Esophagus (tissue), 2 donors: ENCODE measurements around the gene CHRM3. TPM values are rescaled to one million over a fixed set of nuclear protein-coding genes. Genes with fewer than 3 reads are reported as not detected.

ENCODE experiments used
- H3K27ac ChIP-seq, 2 donors: one replicate each; pipeline ENCODE4 v1.5.1; 2013; ENCODE audit warnings: low read depth in 2 of 2, mild to moderate bottlenecking in 2 of 2, inconsistent platforms in 1 of 2, low read length in 1 of 2, moderate library complexity in 1 of 2
- H3K27me3 ChIP-seq, 2 donors: one replicate each; pipeline ENCODE4 v1.6.1; 2013; ENCODE audit warnings: low read length in 2 of 2, control low read depth in 1 of 2, mild to moderate bottlenecking in 1 of 2; ENCODE audit not compliant: insufficient read depth in 2 of 2, control insufficient read depth in 1 of 2
- H3K36me3 ChIP-seq, 2 donors: one replicate each; pipeline ENCODE4 v1.6.1; 2013; ENCODE audit warnings: low read length in 1 of 2; ENCODE audit not compliant: control insufficient read depth in 2 of 2, insufficient read depth in 2 of 2
- H3K4me1 ChIP-seq, 2 donors: one replicate each; pipeline ENCODE4 v1.6.1; 2013; ENCODE audit warnings: low read length in 1 of 2; ENCODE audit not compliant: control insufficient read depth in 2 of 2, insufficient read depth in 2 of 2
- H3K4me3 ChIP-seq, 2 donors: one replicate each; pipeline ENCODE4 v1.5.1; 2013; ENCODE audit warnings: low read length in 2 of 2, mild to moderate bottlenecking in 2 of 2, low read depth in 1 of 2, moderate library complexity in 1 of 2
- H3K9me3 ChIP-seq, 2 donors: one replicate each; pipeline ENCODE4 v1.6.1; 2013; ENCODE audit warnings: mild to moderate bottlenecking in 2 of 2, low read depth in 1 of 2, low read length in 1 of 2, moderate library complexity in 1 of 2; ENCODE audit not compliant: control insufficient read depth in 2 of 2, insufficient read depth in 1 of 2
- whole genome bisulfite sequencing, 2 donors: extraction: QIAGEN DNeasy Blood & Tissue Kit; methylation state at CpG; one replicate each; pipeline ENCODE4 v1.1.7; 2013; 5-methylcytosine and 5-hydroxymethylcytosine counted together
- polyA plus RNA-seq, 2 donors: library from polyadenylated mRNA; stranded (reverse); fragments of 200-250 nt; gene quantifications; one replicate each; pipeline ENCODE4 v1.2.3, GENCODE V29; 2013
- donor health status: healthy with polysubstance abuse.
- donor health status: Bipolar disorder and iron deficiency.

Gene CHRM3
- polyA plus RNA-seq, 2 donors, result 0.71 to 1.7 TPM

DNA sequence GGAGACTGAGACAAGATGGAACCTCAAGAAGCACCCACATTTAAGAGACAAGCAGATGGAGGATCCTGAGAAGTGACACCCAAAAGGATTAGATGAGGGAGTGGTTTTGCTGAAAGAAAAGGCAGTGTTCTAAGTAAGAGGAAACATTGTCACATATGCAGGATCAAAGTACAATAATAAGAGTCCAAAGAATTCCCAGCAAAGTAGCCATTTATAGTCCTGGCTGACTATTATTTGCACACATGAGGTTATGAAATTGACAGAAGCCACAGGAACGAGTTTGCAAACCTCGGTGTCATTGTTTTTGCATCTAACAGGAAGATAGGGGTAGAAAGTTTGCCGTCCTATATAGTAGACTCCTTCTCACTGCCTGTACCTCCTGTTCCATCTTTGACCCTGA is 41.3 kb downstream of the CHRM3 start:
- WGBS, 2 donors, result 66 to 79% methylated on average over 3 of the region's 3 CpGs
- no peaks in the 10 kb centered on the region for H3K36me3 ChIP-seq
- no peaks in the 10 kb centered on the region for H3K27me3 ChIP-seq
- H3K27ac ChIP-seq, result no peak overlapping the region
- H3K9me3 ChIP-seq, result no peaks in the 10 kb centered on the region
- no peak overlapping the region for H3K4me3 ChIP-seq
- no peaks in the 10 kb centered on the region for H3K4me1 ChIP-seq

DNA sequence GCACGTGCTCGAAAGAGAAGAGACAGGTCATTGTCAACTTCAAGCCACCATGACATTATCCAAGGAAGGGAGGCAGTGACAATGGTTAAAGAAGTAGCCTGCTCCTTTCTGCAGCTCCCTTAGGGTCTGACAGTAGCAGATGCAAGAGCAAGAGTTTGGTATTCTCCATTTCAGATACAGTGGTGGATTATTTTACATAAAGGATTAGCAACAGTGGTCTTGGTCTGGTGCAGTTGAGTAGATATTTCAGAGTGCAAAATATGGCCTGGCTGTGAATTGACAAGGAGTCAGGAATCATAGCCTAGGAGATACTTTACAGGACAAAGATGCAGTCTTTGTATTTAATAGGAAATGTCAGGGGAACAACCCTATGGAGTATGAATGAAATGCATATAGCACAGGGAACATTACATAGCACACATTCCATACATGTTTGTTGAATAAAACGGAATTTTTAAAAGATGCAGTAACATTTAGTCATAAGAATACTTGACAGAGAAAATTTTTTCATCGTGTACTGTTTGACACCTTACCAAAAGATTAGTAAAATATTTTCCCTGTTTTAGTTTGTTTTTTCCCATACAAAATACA is 41.8 kb downstream of the CHRM3 start:
- H3K27ac ChIP-seq, result no peak overlapping the region
- 70 to 77% methylated on average over 4 of the region's 4 CpGs for WGBS, 2 donors
- H3K4me1 ChIP-seq, result no peaks in the 10 kb centered on the region
- no peak overlapping the region for H3K4me3 ChIP-seq
- H3K36me3 ChIP-seq, result no peaks in the 10 kb centered on the region
- H3K27me3 ChIP-seq, result no peaks in the 10 kb centered on the region
- no peaks in the 10 kb centered on the region for H3K9me3 ChIP-seq

DNA sequence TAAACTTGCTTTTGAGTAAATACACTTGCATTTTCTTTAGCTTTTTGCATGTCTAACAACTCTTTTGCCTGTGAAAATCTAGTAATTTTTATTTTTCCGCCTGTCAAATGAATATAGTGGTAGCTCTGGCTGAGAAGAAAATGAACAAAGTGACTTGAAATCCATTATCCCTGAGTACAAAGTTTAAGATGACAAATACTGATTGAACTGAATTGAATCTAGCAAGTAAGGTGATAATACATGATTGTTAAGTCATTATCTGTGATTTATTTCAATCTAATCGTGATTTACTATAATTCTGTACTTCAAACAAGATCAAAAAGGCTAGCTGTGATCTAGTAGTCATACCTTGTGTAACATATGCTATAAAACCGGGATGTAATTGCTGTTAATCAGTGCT is 42.8 kb downstream of the CHRM3 start:
- no peaks in the 10 kb centered on the region for H3K4me1 ChIP-seq
- 73 to 85% methylated on average over 3 of the region's 3 CpGs for WGBS, 2 donors
- H3K27me3 ChIP-seq, result no peaks in the 10 kb centered on the region
- no peaks in the 10 kb centered on the region for H3K36me3 ChIP-seq
- H3K4me3 ChIP-seq, result no peak overlapping the region
- no peaks in the 10 kb centered on the region for H3K9me3 ChIP-seq
- H3K27ac ChIP-seq, result no peak overlapping the region

DNA sequence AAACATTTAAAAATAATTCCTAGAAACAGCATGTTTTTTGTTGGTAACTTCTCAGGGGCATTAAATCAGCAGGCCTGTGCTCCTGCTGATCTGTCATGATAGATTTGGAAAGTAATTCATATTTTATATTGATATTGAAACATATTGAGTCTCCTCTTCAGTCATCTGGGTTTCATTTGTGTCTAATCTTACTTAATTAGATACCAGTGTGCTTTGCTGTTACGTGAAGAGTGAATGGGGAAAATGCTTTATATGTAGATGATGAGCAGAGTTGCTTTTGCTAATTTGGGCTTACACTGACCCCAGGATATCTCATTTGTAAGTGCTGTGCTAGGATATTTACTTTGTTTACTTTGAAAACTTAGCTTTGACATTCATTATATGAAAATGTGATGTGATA is 45.9 kb downstream of the CHRM3 start:
- Histone ChIP-seq H3K4me1 (no peaks in the 10 kb centered on the region), H3K4me3 (no peak overlapping the region), H3K36me3 (no peaks in the 10 kb centered on the region), H3K27ac (no peak overlapping the region), H3K9me3 (no peaks in the 10 kb centered on the region), H3K27me3 (no peaks in the 10 kb centered on the region)
- WGBS, 2 donors, result 76 to 85% methylated on average over 1 of the region's 1 CpG

DNA sequence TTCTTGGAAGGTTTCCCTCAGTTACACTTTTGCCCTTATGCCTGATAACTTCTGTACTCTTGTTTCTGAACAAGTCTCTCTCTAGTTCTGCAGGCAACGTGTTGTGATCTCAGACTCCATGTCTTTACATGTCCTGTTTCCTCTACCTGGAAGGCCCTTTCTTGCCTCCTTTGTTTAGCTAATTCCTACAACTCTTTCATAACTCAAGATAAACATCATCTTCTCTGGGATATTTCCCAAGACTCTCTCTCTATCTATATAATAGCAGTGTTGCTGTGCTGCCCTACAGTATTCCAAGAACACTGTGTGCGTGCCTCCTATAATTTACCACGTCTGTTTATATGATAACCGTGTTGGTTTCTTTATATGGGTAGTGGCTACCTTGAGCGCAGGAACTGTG is 47.8 kb downstream of the CHRM3 start:
- Histone ChIP-seq H3K4me1 (no peaks in the 10 kb centered on the region), H3K9me3 (no peaks in the 10 kb centered on the region), H3K27ac (no peak overlapping the region), H3K27me3 (no peaks in the 10 kb centered on the region), H3K4me3 (no peak overlapping the region), H3K36me3 (no peaks in the 10 kb centered on the region)
- WGBS, 2 donors, result 49 to 68% methylated on average over 5 of the region's 5 CpGs
